Caco-2 (cell line): ENCODE measurements around the gene PRR19. TPM values are rescaled to one million over a fixed set of nuclear protein-coding genes. Genes with fewer than 3 reads are reported as not detected.

Experiments
- BruUV-seq: library from RNA; stranded (reverse); fragments of 400-500 nt; replicated peaks from 2 replicates; lab custom pipeline; 2021; lab: Mats Ljungman, UMichigan
- CTCF ChIA-PET: fragments of 300-600 bp; sonication (Branson Sonifier 250); formaldehyde crosslinking; loops from one replicate; lab custom pipeline; 2022; ENCODE audit warnings: antibody characterized with exemption; lab: Charles Lee
- POLR2A ChIA-PET: fragments of 300-600 bp; sonication (Branson Sonifier 250); formaldehyde crosslinking; loops from one replicate; lab custom pipeline; 2022; ENCODE audit warnings: antibody characterized with exemption; lab: Charles Lee
- DNase-seq, 2 experiments: peaks; one replicate each; pipeline versions ENCODE4 v3.0.0 to v3.0.0-alpha.2; 2020 to 2022
- H3K27me3 ChIP-seq: replicated peaks from 2 replicates; pipeline ENCODE4 v1.6.0; 2011; ENCODE audit warnings: low read length; ENCODE audit not compliant: control insufficient read depth, insufficient read depth
- H3K36me3 ChIP-seq: 2 replicates; pipeline ENCODE4 v1.5.1; 2011; ENCODE audit warnings: low read length; ENCODE audit not compliant: control insufficient read depth, insufficient read depth
- H3K4me1 ChIP-seq: fragments of 250-450 bp; sonication (Bioruptor Pico); 2 replicates; pipeline ENCODE4 v1.5.1; 2020; ENCODE audit warnings: mild to moderate bottlenecking
- H3K4me3 ChIP-seq: 2 replicates; pipeline ENCODE4 v1.5.1; 2011; ENCODE audit warnings: low read depth, mild to moderate bottlenecking, control low read depth, low read length
- H3K9me3 ChIP-seq: fragments of 250-450 bp; sonication (Bioruptor Pico); 2 replicates; pipeline ENCODE4 v1.5.1; 2020; ENCODE audit warnings: mild to moderate bottlenecking, moderate library complexity
- H3K27ac Mint-ChIP-seq: one replicate; pipeline ENCODE4 v1.8.0; 2022; ENCODE audit warnings: mixed read lengths; ENCODE audit not compliant: unreplicated experiment
- H3K27me3 Mint-ChIP-seq: one replicate; pipeline ENCODE4 v1.8.0; 2022; ENCODE audit warnings: mixed read lengths; ENCODE audit not compliant: insufficient read depth, unreplicated experiment
- H3K36me3 Mint-ChIP-seq: one replicate; pipeline ENCODE4 v1.8.0; 2022; ENCODE audit warnings: mild to moderate bottlenecking, mixed read lengths; ENCODE audit not compliant: insufficient read depth, unreplicated experiment
- H3K4me1 Mint-ChIP-seq: one replicate; pipeline ENCODE4 v1.8.0; 2022; ENCODE audit warnings: low read depth, mixed read lengths; ENCODE audit not compliant: unreplicated experiment
- H3K4me3 Mint-ChIP-seq: one replicate; pipeline ENCODE4 v1.8.0; 2022; ENCODE audit warnings: mild to moderate bottlenecking, moderate library complexity, mixed read lengths; ENCODE audit not compliant: unreplicated experiment
- H3K9me3 Mint-ChIP-seq: one replicate; pipeline ENCODE4 v1.8.0; 2022; ENCODE audit warnings: mixed read lengths; ENCODE audit not compliant: unreplicated experiment
- CTCF ChIP-seq, 2 experiments: fragments of 200-600 bp in 1 of 2; IDR thresholded peaks; 1 replicate in 1 of 2; 2 replicates in 1 of 2; pipeline versions ENCODE4 v1.5.1 to v1.8.0; 2011 to 2022; ENCODE audit warnings: antibody characterized with exemption in 1 of 2, control low read depth in 1 of 2, inconsistent platforms in 1 of 2, low read depth in 1 of 2, low read length in 1 of 2, mild to moderate bottlenecking in 1 of 2, moderate library complexity in 1 of 2; ENCODE audit not compliant: insufficient read depth in 1 of 2, severe bottlenecking in 1 of 2, unreplicated experiment in 1 of 2
- intact Hi-C: fragments of 100-400 bp; cut with micrococcal nuclease; formaldehyde crosslinking; loops from one replicate; pipeline ENCODE4 v1.10.0; 2022; ENCODE audit not compliant: unreplicated experiment
- total RNA-seq: library from RNA; stranded (reverse); gene quantifications from 2 replicates; pipeline ENCODE4 v1.2.3, GENCODE V29; 2022

PRR19 gene
- total RNA-seq, 1 experiment from 2014 or later, result 2.8 TPM

DNA sequence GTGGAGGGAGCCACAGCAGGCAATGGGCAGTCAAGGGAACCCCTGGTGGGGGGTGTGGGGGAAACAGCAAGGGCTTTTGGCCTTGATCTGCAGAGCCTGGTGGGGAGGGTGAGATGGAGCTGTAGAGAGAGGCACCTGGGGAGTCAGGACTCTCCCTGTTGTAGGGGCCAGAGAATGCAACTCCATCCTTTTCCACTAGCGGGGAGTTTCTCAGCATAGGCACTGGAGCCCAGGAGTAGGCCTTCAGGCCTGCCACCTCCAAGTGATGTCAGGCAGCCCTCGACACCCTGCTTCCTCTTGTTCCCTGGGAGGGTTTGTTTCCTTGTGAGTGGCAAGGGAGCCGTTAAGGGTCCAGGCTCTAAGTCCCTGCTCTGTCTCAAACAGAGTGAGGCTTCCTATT lies 48.5 kb downstream of the PRR19 start:
- ChIA-PET CTCF (no interaction called here), POLR2A (no interaction called here)
- no peak overlapping the region for H3K4me3 ChIP-seq
- DNase-seq, result no peak
- Mint-ChIP-seq H3K27me3 (no peaks in the 10 kb centered on the region), H3K27ac (no peak overlapping the region), H3K4me1 (no peaks in the 10 kb centered on the region), H3K9me3 (no peaks in the 10 kb centered on the region), H3K4me3 (no peak overlapping the region), H3K36me3 (peaks cover 7% of the 10 kb centered on the region)
- H3K27me3 ChIP-seq, result no peaks in the 10 kb centered on the region
- no peaks in the 10 kb centered on the region for H3K4me1 ChIP-seq
- no peaks in the 10 kb centered on the region for H3K9me3 ChIP-seq
- intact Hi-C loops, result no loop called here
- TF ChIP-seq CTCF (IDR thresholded peaks at IDR 0.05; ENCODE audit: insufficient read depth in 1 of 2, low read depth in 1 of 2, low read length in 1 of 2, severe bottlenecking in 1 of 2, unreplicated experiment in 1 of 2), result no peak
- H3K36me3 ChIP-seq, result no peaks in the 10 kb centered on the region; the same call in 1 of the 2 replicates
- no TSS peak for BruUV-seq

GRCh38 chr19:42351079-42351735 lies 49.3 kb downstream of the PRR19 start:
- Mint-ChIP-seq H3K4me1 (no peaks in the 10 kb centered on the region), H3K36me3 (peaks cover 7% of the 10 kb centered on the region), H3K4me3 (no peak overlapping the region), H3K9me3 (no peaks in the 10 kb centered on the region), H3K27me3 (no peaks in the 10 kb centered on the region), H3K27ac (no peak overlapping the region)
- Histone ChIP-seq H3K4me1 (no peaks in the 10 kb centered on the region), H3K27me3 (no peaks in the 10 kb centered on the region), H3K9me3 (no peaks in the 10 kb centered on the region), H3K36me3 (no peaks in the 10 kb centered on the region; the same call in 1 of the 2 replicates), H3K4me3 (no peak overlapping the region)
- DNase-seq, result no peak
- BruUV-seq, result no TSS peak
- intact Hi-C loops, result no loop called here
- TF ChIP-seq CTCF (IDR thresholded peaks at IDR 0.05; ENCODE audit: insufficient read depth in 1 of 2, low read depth in 1 of 2, low read length in 1 of 2, severe bottlenecking in 1 of 2, unreplicated experiment in 1 of 2), result no peak
- ChIA-PET POLR2A (no interaction called here), CTCF (no interaction called here)

GRCh38 chr19:42352301-42353259 lies 50.6 kb downstream of the PRR19 start:
- intact Hi-C loops, result no loop called here
- CTCF ChIA-PET, result no interaction called here
- no peaks in the 10 kb centered on the region for H3K9me3 ChIP-seq
- no peaks in the 10 kb centered on the region for H3K27me3 ChIP-seq
- Mint-ChIP-seq H3K36me3 (peaks cover 7% of the 10 kb centered on the region), H3K9me3 (no peaks in the 10 kb centered on the region), H3K4me3 (no peak overlapping the region), H3K27me3 (no peaks in the 10 kb centered on the region), H3K4me1 (peaks cover 2% of the 10 kb centered on the region), H3K27ac (no peak overlapping the region)
- no peaks in the 10 kb centered on the region; the same call in 1 of the 2 replicates for H3K36me3 ChIP-seq
- no peak for TF ChIP-seq CTCF (IDR thresholded peaks at IDR 0.05; ENCODE audit: insufficient read depth in 1 of 2, low read depth in 1 of 2, low read length in 1 of 2, severe bottlenecking in 1 of 2, unreplicated experiment in 1 of 2)
- DNase-seq, result no peak
- peaks cover 1% of the 10 kb centered on the region; the same call in 1 of the 2 replicates for H3K4me1 ChIP-seq
- no TSS peak for BruUV-seq
- POLR2A ChIA-PET, result no interaction called here
- H3K4me3 ChIP-seq, result no peak overlapping the region
